CD14-positive monocyte (primary cell): ENCODE results near the gene THSD8. TPM values are rescaled to one million over a fixed set of nuclear protein-coding genes. Genes with fewer than 3 reads are reported as not detected.

Experiments used
- DNase-seq, 3 donors: peaks; one replicate each; pipeline ENCODE4 v3.0.0-alpha.2; 2011 to 2022
- H2AFZ ChIP-seq: 2 replicates; pipeline ENCODE4 v1.6.0; 2012; ENCODE audit warnings: mild to moderate bottlenecking, low read depth, low read length, inconsistent platforms; ENCODE audit not compliant: insufficient read depth, poor library complexity, severe bottlenecking
- H3K27ac ChIP-seq, 2 donors: 1 replicate in 1 of 2; 2 replicates in 1 of 2; pipeline ENCODE4 v1.5.1; 2012 to 2013; ENCODE audit warnings: low read length in 2 of 2, control low read depth in 1 of 2, inconsistent platforms in 1 of 2, low read depth in 1 of 2, mild to moderate bottlenecking in 1 of 2
- H3K27me3 ChIP-seq, 2 donors: one replicate each; pipeline versions ENCODE4 v1.6.0 to v1.6.1; 2011 to 2013; ENCODE audit warnings: low read length in 2 of 2; ENCODE audit not compliant: control insufficient read depth in 2 of 2, insufficient read depth in 2 of 2
- H3K36me3 ChIP-seq, 2 donors: replicated peaks in 1 of 2; 1 replicate in 1 of 2; 2 replicates in 1 of 2; pipeline versions ENCODE4 v1.5.1 to v1.6.1; 2012 to 2013; ENCODE audit warnings: low read length in 2 of 2, control low read depth in 1 of 2, inconsistent platforms in 1 of 2, mild to moderate bottlenecking in 1 of 2; ENCODE audit not compliant: insufficient read depth in 2 of 2, control insufficient read depth in 1 of 2
- H3K4me1 ChIP-seq, 2 donors: 1 replicate in 1 of 2; 2 replicates in 1 of 2; pipeline versions ENCODE4 v1.5.1 to v1.6.1; 2012 to 2013; ENCODE audit warnings: low read length in 2 of 2, control low read depth in 1 of 2, inconsistent platforms in 1 of 2, mild to moderate bottlenecking in 1 of 2, moderate library complexity in 1 of 2; ENCODE audit not compliant: insufficient read depth in 2 of 2, control insufficient read depth in 1 of 2
- H3K4me2 ChIP-seq: replicated peaks from 2 replicates; pipeline ENCODE3; 2012; ENCODE audit warnings: low read length, moderate library complexity, mild to moderate bottlenecking; ENCODE audit not compliant: poor library complexity, severe bottlenecking; ENCODE audit errors: extremely low read depth
- H3K4me3 ChIP-seq, 3 experiments: fragments of 200-600 bp in 1 of 3; sonication (generic) in 1 of 3; replicated peaks in 1 of 3; 1 replicate in 2 of 3; 2 replicates in 1 of 3; pipeline ENCODE4 v1.5.1; 2011 to 2013; ENCODE audit warnings: low read length in 3 of 3, mild to moderate bottlenecking in 3 of 3, control low read depth in 2 of 3, low read depth in 2 of 3, inconsistent platforms in 1 of 3, moderate library complexity in 1 of 3
- H3K79me2 ChIP-seq: 2 replicates; pipeline ENCODE4 v1.6.0; 2012; ENCODE audit warnings: mild to moderate bottlenecking, control low read depth, inconsistent platforms, low read length, moderate library complexity; ENCODE audit not compliant: insufficient read depth
- H3K9ac ChIP-seq: 2 replicates; pipeline ENCODE4 v1.6.0; 2017; ENCODE audit warnings: low read length, mild to moderate bottlenecking; ENCODE audit not compliant: insufficient read depth, poor library complexity, severe bottlenecking
- H3K9me3 ChIP-seq, 2 donors: replicated peaks in 1 of 2; 1 replicate in 1 of 2; 2 replicates in 1 of 2; pipeline versions ENCODE4 v1.5.1 to v1.6.1; 2012 to 2013; ENCODE audit warnings: low read length in 2 of 2, control low read depth in 1 of 2; ENCODE audit not compliant: control insufficient read depth in 1 of 2, insufficient read depth in 1 of 2
- H4K20me1 ChIP-seq: 2 replicates; pipeline ENCODE4 v1.6.0; 2012; ENCODE audit warnings: mild to moderate bottlenecking, low read length, control low read depth, moderate library complexity; ENCODE audit not compliant: insufficient read depth
- H3K27ac Mint-ChIP-seq, 7 donors: one replicate each; pipeline ENCODE4 v1.8.0; 2020; ENCODE audit warnings: mild to moderate bottlenecking in 7 of 7, mixed read lengths in 7 of 7, moderate library complexity in 6 of 7, inconsistent platforms in 2 of 7
- H3K27me3 Mint-ChIP-seq, 3 donors: one replicate each; pipeline ENCODE4 v1.8.0; 2021 to 2022; ENCODE audit warnings: low read depth in 3 of 3, mild to moderate bottlenecking in 3 of 3, mixed read lengths in 3 of 3, moderate library complexity in 3 of 3, inconsistent platforms in 1 of 3
- H3K36me3 Mint-ChIP-seq, 2 donors: one replicate each; pipeline ENCODE4 v1.8.0; 2020; ENCODE audit warnings: mixed read lengths in 2 of 2, inconsistent platforms in 1 of 2, mild to moderate bottlenecking in 1 of 2
- H3K4me1 Mint-ChIP-seq: one replicate; pipeline ENCODE4 v1.8.0; 2020; ENCODE audit warnings: mild to moderate bottlenecking, mixed read lengths
- H3K4me3 Mint-ChIP-seq, 2 donors: one replicate each; pipeline ENCODE4 v1.8.0; 2020; ENCODE audit warnings: mild to moderate bottlenecking in 2 of 2, mixed read lengths in 2 of 2, moderate library complexity in 1 of 2
- H3K9me3 Mint-ChIP-seq, 7 donors: one replicate each; pipeline ENCODE4 v1.8.0; 2020 to 2022; ENCODE audit warnings: mixed read lengths in 7 of 7, mild to moderate bottlenecking in 6 of 7, moderate library complexity in 6 of 7, inconsistent platforms in 2 of 7
- WGBS: methylation state at CpG from one replicate; pipeline ENCODE4 v1.1.5; 2013; ENCODE audit warnings: missing lambda C conversion rate; ENCODE audit not compliant: insufficient coverage; 5-methylcytosine and 5-hydroxymethylcytosine counted together
- intact Hi-C, 2 donors: fragments of 100-400 bp; cut with micrococcal nuclease; formaldehyde crosslinking; loops; one replicate each; pipeline versions ENCODE4 v1.15.0 to v1.15.1; 2023
- polyA plus RNA-seq, 3 donors: library from polyadenylated mRNA; depleted of rRNA in 1 of 3; unstranded in 2 of 3; stranded (reverse) in 1 of 3; fragments of 300-500 nt in 2 of 3; fragments of >200 nt in 1 of 3; fragmentation: Illumina TruSeq in 2 of 3; gene quantifications; 1 replicate in 2 of 3; 2 replicates in 1 of 3; pipeline ENCODE4 v1.2.3, GENCODE V29; 2012 to 2021
- small RNA-seq: library from RNA; depleted of rRNA; stranded (forward); fragments of <200 nt; gene quantifications from one replicate; pipeline ENCODE3, GENCODE V24; 2012; ENCODE audit warnings: low read depth; ENCODE audit not compliant: insufficient read length
- TF ChIP-seq, protein P1 (sequence below): fragments of 200-600 bp; IDR thresholded peaks from one replicate; pipeline ENCODE4 v1.8.0; 2022; ENCODE audit warnings: antibody characterized with exemption, mild to moderate bottlenecking

Gene THSD8
- polyA plus RNA-seq, 3 donors: 4.0 TPM; not detected in 2

DNA sequence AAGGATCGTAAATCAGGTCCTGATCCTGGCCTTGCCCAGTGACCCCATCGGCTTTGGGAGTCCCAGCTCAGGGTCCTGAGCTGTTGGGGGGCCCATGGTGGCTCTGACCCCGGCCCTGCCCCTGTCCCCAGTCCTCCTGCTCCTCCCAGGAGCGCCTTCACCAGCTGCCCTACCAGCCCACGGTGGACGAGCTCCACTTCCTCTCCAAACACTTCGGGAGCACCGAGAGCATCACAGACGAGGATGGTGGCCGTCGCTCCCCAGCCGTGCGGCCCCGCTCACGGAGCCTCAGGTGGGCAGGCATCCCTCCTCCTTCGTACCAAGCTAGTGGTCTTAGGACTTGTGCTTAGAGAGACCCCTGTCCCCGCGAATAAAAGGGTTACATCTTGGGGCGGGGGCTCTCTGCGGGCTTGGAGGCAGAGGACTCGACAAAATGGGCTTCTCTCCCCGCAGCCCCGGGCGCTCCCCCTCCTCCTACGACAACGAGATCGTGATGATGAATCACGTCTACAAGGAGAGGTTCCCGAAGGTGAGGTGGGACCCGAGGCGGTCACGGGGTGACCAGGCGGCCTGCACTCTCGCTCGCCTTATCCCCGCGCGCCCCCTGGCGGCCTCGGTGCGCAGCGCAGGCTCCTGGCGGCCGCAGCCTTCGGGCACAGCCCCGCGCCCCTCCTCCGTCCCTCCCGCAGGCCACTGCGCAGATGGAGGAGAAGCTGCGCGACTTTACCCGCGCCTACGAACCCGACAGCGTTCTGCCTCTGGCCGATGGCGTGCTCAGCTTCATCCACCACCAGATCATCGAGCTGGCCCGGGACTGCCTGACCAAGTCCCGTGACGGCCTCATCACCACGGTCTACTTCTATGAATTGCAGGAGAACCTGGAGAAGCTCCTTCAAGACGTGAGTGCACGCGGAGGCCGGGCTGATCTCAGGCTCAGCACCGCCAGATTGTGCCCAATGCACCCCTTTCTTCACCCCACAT lies 45.6 kb downstream of the THSD8 start:
- Histone ChIP-seq H3K36me3 (no peaks in the 10 kb centered on the region), H3K27ac (no peak overlapping the region), H3K9me3 (no peaks in the 10 kb centered on the region), H3K4me1 (peaks cover 11 to 12% of the 10 kb centered on the region in 2 donors), H3K27me3 (peaks cover 0 to 25% of the 10 kb centered on the region in 2 donors), H2AFZ (peak overlapping the region; percentile 80), H3K4me3 (peak overlapping the region in 1 of 3 experiments; percentile 42), H3K9ac (no peak overlapping the region), H4K20me1 (no peaks in the 10 kb centered on the region), H3K79me2 (no peaks in the 10 kb centered on the region), H3K4me2 (peak overlapping the region; percentile 57)
- no peaks in the 10 kb centered on the region for H3K36me3 Mint-ChIP-seq
- H3K27ac Mint-ChIP-seq: peak overlapping the region in 4 of 7 donors; percentile 13 to 78 (median 55)
- peaks cover 9% of the 10 kb centered on the region for H3K4me1 Mint-ChIP-seq
- peak; percentile 84 to 94 (median 86) for DNase-seq
- TF ChIP-seq, protein P1, sequence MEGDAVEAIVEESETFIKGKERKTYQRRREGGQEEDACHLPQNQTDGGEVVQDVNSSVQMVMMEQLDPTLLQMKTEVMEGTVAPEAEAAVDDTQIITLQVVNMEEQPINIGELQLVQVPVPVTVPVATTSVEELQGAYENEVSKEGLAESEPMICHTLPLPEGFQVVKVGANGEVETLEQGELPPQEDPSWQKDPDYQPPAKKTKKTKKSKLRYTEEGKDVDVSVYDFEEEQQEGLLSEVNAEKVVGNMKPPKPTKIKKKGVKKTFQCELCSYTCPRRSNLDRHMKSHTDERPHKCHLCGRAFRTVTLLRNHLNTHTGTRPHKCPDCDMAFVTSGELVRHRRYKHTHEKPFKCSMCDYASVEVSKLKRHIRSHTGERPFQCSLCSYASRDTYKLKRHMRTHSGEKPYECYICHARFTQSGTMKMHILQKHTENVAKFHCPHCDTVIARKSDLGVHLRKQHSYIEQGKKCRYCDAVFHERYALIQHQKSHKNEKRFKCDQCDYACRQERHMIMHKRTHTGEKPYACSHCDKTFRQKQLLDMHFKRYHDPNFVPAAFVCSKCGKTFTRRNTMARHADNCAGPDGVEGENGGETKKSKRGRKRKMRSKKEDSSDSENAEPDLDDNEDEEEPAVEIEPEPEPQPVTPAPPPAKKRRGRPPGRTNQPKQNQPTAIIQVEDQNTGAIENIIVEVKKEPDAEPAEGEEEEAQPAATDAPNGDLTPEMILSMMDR: peak; percentile 99
- intact Hi-C loops: loop anchor here (2.0 to 5.0 kb wide), 4 partner anchors 50 to 85 kb away; no protein-coding TSS in a partner anchor
- H3K27me3 Mint-ChIP-seq: peaks cover 30 to 53% (median 32%) of the 10 kb centered on the region in 3 donors
- WGBS: 12% methylated on average over 63 of the region's 69 CpGs
- peak overlapping the region; percentile 45 to 81 for H3K4me3 Mint-ChIP-seq
- peaks cover 0 to 2% (median 0%) of the 10 kb centered on the region in 7 donors for H3K9me3 Mint-ChIP-seq

Small RNAs within 50 kb of the gene (small RNA-seq; reads per million reads assigned to genes)
- gene MIR5684 (not detected), gene MIR6794 (not detected)

Other genes with a start within 250 kb of the THSD8 start
- gene ZNF490, start 191.3 kb upstream of the THSD8 start, polyA plus RNA-seq: 1 to 10 TPM; 2.3 to 4.2 (median 2.7) TPM
- 1 to 10 TPM; 5.2 to 8.2 (median 5.9) TPM for gene ZNF791, start 191.1 kb upstream of the THSD8 start, polyA plus RNA-seq
- gene MAN2B1, start 135.3 kb upstream of the THSD8 start, polyA plus RNA-seq: 100 to 1,000 TPM; 218 to 305 (median 295) TPM
- gene WDR83, start 135.3 kb upstream of the THSD8 start, polyA plus RNA-seq: 1 to 10 TPM; 7.9 to 9.9 (median 8.5) TPM
- 100 to 1,000 TPM in 1 of 3 donors, 10 to 100 TPM in 2; 51.0 to 130 (median 53.4) TPM for gene DHPS, start 120.2 kb upstream of the THSD8 start, polyA plus RNA-seq
- not detected for gene GNG14, start 114.1 kb upstream of the THSD8 start, polyA plus RNA-seq
- 1 to 10 TPM; 4.4 to 7.2 (median 5.1) TPM for gene FBXW9, start 105.4 kb upstream of the THSD8 start, polyA plus RNA-seq
- 10 to 100 TPM in 1 of 3 donors, under 1 TPM in 2; 0.28 to 45.2 (median 0.52) TPM for gene TNPO2, start 78.1 kb upstream of the THSD8 start, polyA plus RNA-seq
- 100 to 1,000 TPM; 152 to 187 (median 175) TPM for gene TRIR, start 67.4 kb upstream of the THSD8 start, polyA plus RNA-seq
- gene GET3, start 64.6 kb upstream of the THSD8 start, polyA plus RNA-seq: 100 to 1,000 TPM in 2 of 3 donors, 10 to 100 TPM in 1; 97.5 to 122 (median 108) TPM
- gene BEST2, start 50.3 kb upstream of the THSD8 start, polyA plus RNA-seq: not detected
- gene HOOK2, start 26.5 kb upstream of the THSD8 start, polyA plus RNA-seq: 10 to 100 TPM in 1 of 3 donors, 1 to 10 TPM in 1, under 1 TPM in 1; 0.55 to 28.6 (median 1.1) TPM
- 1,000 to 10,000 TPM; 1,279 to 3,167 (median 1,468) TPM for gene JUNB, start 10.6 kb upstream of the THSD8 start, polyA plus RNA-seq
- gene PRDX2, start 269 bp upstream of the THSD8 start, polyA plus RNA-seq: 10 to 100 TPM; 40.0 to 71.5 (median 46.7) TPM
- gene RNASEH2A, start 4.5 kb downstream of the THSD8 start, polyA plus RNA-seq: 10 to 100 TPM in 2 of 3 donors, 1 to 10 TPM in 1; 8.7 to 21.5 (median 15.2) TPM
- gene RTBDN, start 32.5 kb downstream of the THSD8 start, polyA plus RNA-seq: not detected
- gene MAST1, start 36.4 kb downstream of the THSD8 start, polyA plus RNA-seq: 1 to 10 TPM in 2 of 3 donors, under 1 TPM in 1; 0.28 to 3.6 (median 1.1) TPM
- gene DNASE2, start 79.4 kb downstream of the THSD8 start, polyA plus RNA-seq: 10 to 100 TPM; 38.8 to 91.6 (median 44.8) TPM
- under 1 TPM; 0.24 to 0.45 (median 0.28) TPM for gene KLF1, start 85.1 kb downstream of the THSD8 start, polyA plus RNA-seq
- 10 to 100 TPM in 1 of 3 donors, 1 to 10 TPM in 2; 7.3 to 30.5 (median 9.6) TPM for gene GCDH, start 89.1 kb downstream of the THSD8 start, polyA plus RNA-seq
- gene SYCE2, start 117.2 kb downstream of the THSD8 start, polyA plus RNA-seq: under 1 TPM in 1 of 3 donors, not detected in 2; 0.35 TPM
- 10 to 100 TPM; 29.0 to 49.2 (median 47.9) TPM for gene FARSA, start 131.6 kb downstream of the THSD8 start, polyA plus RNA-seq
- 100 to 1,000 TPM; 109 to 441 (median 133) TPM for gene CALR, start 136.5 kb downstream of the THSD8 start, polyA plus RNA-seq
- gene RAD23A, start 143.8 kb downstream of the THSD8 start, polyA plus RNA-seq: 10 to 100 TPM; 45.5 to 88.0 (median 55.3) TPM
- 10 to 100 TPM in 2 of 3 donors, 1 to 10 TPM in 1; 8.3 to 42.4 (median 31.6) TPM for gene GADD45GIP1, start 155.2 kb downstream of the THSD8 start, polyA plus RNA-seq
- not detected for gene DAND5, start 167.5 kb downstream of the THSD8 start, polyA plus RNA-seq
- gene NFIX, start 193.4 kb downstream of the THSD8 start, polyA plus RNA-seq: 1 to 10 TPM in 1 of 3 donors, under 1 TPM in 2; 0.25 to 3.7 (median 0.90) TPM